Urothelium cell line (cell line): ENCODE data around the gene AMPH.

Source experiments
- DNase-seq: peaks from one replicate; pipeline ENCODE4 v3.0.0; 2011; ENCODE audit warnings: low spot score, mixed read lengths
- FAIRE-seq: peaks from 2 replicates; lab custom pipeline; 2011; peaks lifted over from hg19 to GRCh38; lab: Jason Lieb, UNC

AMPH gene

DNA sequence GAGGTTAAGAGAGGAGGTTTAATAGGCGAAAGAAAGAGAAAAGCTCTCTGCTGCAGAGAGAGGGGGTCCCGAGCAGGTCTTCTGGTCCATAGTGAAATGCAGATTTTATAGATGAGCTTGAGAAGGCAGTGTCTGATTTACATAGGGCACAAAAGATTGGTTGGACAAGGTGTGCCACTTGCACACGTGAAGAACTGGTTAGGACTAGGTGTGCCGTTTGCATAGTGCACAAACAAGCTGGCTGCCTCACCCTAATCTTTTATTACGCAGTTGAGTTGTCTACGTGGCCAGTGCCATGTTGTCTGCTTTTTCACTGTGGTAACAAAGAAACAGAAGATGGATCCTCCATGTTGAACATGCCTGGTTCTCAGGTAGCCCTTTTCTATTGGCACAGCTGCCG lies 82.6 kb downstream of the AMPH start:
- no peak for DNase-seq

DNA sequence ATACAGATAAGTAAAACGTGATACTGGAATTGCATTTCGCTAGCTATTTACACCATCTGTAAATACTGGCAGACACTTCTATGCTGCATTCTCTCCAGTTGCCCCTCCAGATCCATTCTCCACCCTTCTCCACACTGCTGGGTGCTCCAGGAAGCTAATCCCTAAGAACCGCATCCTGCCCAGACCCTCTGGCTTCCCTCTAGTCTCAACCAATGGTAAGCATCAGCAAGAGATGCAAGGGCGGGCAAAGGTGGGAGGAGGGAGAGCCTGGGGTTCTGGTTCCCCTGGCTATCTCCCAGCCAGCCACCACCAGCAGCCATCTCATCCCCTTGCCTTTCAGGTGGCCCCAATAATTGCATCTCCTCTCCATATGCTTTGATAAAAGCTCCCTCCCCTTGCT lies 84.4 kb downstream of the AMPH start:
- FAIRE-seq (no peak), DNase-seq (no peak)

More for the DNA sequence above, 82.6 kb downstream of the AMPH start:
- no peak for FAIRE-seq

DNA sequence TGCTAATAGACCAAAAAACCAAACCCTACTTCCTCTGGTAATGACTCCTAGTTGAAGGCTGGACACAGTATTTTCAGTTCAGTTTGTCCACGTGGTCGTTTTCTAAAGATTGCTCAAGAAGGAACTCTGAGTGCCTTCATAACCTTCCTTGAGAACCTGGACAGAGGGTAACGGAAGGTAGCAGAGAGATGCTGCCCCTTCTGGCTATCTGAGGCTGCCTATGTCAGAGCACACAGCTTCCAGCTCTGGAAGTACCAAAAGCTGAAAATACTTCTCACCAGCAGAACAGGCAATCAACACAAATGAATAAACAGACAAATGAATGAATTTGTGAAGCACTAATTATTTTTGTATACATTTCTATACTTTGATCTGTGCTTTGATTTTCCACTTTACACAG lies 85.2 kb downstream of the AMPH start:
- FAIRE-seq (no peak), DNase-seq (no peak)

DNA sequence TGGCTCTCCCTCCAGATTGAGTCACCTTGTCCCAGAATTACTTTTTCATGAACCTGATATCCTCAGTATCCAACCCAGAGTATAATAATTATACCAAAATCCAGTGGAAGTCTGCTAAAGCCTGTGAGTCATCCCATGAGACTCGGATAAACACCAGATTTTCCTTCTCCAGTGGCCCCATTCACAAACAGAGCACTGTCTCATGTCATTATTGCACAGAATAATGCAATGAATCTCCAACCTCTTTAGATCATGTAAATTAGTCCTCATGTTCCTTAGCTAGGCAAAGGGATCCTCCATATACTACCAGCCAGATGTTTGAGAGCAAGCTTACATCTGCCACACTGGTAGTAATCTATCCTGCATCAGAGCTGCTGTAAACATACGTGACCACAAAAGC lies 89.0 kb downstream of the AMPH start:
- DNase-seq (no peak), FAIRE-seq (peak; percentile 58)

DNA sequence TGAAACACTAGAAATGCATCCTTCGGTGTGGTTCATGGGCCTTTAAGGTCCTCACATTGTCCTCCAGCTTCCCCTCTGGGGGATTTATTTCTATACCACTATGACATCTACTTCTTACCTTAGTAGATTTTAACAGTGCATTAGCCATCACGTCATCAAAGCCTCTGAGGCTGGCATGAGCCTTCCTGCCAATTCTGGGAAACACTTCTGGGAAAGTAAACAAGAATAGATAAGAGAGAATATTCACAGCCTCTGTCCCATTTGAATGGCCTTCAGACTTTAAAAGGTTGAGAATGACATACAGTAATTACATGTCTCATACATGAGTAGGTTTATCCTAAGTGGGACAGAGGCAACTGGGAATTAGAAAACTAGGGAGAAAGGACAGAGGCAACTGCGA lies 89.7 kb downstream of the AMPH start:
- DNase-seq (no peak), FAIRE-seq (no peak)

DNA sequence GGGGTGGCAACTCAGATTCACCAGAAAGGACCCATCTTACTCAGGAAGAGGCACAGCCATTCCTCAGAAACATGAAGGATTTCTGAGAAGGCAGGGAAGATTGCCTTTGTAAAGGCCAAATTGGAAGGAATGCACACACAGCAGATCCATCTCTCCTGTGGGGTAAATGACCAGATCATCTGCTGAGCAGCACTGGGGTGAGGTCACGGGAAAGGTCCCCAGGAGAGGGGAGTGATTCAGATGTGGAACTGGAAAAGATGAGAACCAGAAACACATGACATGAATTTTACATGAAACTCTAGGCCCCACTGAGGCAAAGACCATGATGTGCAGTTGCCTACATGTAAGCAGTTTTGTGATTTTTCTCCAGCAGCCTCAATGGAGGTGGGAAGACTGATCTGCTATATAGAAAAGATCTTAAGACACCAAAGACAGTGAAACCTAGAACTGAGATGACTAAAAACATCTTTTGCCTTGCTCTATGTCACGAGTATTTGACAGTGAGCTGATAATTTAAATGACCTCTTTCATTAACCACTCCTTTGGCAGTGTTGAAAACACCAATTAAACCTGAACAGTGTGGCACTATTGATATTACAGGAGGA lies 91.6 kb downstream of the AMPH start:
- peak; percentile 13 for FAIRE-seq

DNA sequence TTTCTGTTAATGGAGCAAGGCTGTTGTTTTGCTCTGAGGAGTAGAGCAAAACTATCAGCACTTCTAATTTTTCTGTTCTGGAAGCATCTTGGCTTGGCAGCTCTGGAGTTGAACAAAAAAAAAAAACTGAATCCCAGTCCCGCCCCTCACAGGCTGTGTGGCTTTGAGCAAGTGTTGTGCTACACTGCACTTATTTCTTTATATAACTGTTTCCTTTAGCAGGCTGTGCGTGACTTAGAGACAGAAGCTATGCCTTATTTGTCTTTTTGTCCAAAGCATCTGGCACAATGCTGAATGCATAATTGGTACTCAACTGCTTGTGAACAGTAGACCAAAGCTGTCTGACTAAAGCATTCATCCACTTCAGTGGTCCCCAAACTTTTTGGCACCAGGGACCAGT lies 96.1 kb downstream of the AMPH start:
- DNase-seq (no peak), FAIRE-seq (no peak)

More for the DNA sequence above, 91.6 kb downstream of the AMPH start:
- no peak for DNase-seq

DNA sequence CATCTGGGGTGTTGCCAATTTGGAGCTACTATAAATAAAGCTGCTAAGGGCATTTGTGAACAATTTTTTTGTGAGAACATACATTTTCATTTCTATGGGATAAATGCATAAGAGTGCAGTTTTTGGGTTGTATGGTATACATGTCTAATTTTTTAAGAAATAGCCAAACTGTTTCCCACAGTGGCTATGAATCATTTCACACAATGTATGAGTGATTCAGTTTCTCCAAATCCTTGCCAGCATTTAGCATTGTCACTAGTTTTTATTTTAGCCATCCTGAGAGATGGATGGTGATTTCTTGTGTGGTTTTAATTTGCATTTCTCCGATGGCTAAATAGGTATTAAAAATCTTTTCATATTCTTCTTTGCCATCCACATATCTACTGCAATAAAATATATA lies 105.3 kb downstream of the AMPH start:
- FAIRE-seq (no peak), DNase-seq (no peak)

DNA sequence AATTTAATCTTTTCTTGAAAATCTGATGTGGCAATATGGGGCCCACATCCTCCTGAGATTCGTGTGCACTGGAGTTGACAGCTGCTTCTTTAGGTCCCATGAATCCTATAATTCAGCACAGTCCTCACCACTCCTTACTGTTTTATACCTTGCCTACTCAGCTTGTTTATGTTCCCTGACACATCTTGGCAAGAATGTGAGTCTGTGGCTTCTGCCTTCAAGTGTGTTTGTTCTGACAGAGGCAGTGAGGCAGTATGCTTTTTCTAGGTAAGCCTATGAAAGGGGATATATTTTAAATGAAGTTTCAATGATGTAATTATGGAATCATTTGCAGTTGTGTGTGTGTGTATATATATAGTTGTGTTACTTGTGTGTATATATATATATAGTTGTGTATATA lies 106.4 kb downstream of the AMPH start:
- no peak for DNase-seq
- no peak for FAIRE-seq

DNA sequence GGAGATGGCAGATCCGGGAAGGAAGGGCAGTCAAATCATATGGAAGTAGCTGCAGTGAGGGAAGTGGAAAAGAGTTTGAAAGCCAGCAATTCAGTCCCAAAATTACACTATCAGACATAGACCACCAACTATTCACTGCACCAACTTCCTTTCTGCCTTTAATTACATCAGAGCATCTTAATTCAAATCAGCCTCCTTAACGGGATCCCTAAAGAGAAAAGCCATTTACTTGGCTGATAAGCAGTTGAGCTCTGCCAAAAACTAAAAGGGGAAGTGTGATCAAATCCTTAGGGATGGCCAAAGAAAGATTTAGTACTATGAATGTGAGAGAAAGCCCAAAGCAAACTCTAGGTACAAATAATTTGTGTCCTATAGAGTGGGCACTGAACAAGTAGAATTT lies 110.4 kb downstream of the AMPH start:
- no peak for DNase-seq
- FAIRE-seq, result no peak

DNA sequence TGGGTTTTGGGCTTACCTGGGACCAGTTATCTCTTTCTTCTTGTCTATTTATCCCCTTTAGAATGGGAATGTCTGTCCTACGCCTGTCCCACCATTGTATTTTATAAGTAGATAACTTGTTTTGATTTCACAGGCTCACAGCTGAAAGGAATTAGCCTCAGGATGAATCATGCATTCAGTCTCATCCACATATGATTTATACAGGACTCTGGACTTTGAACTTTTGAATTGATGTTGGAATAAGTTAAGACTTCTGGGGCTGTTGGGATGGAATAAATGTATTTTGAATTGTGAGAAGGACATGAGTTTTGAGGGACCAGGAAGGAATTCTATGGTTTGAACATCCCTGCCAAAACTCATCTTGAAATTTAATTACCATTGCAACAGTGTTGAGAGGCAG lies 112.6 kb downstream of the AMPH start:
- no peak for DNase-seq
- no peak for FAIRE-seq

DNA sequence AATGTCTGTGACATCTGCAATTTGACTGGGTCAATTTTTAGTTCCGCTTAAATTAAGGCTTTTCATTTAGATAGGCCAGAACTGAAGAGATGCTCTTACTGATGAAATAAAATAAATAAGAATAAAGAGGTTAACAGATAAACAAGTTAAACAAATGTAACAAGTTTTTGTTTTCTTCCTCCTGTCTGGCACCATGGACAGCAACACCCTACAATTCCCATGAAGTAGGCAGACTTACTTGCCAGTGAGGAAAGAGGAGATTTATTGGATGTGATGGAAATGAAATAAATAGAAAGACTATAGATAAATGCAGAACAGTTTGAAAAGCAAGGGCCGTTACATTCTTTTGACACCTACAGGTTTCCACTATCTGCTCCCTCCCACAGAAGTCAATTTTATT lies 118.5 kb downstream of the AMPH start:
- DNase-seq, result no peak
- no peak for FAIRE-seq

DNA sequence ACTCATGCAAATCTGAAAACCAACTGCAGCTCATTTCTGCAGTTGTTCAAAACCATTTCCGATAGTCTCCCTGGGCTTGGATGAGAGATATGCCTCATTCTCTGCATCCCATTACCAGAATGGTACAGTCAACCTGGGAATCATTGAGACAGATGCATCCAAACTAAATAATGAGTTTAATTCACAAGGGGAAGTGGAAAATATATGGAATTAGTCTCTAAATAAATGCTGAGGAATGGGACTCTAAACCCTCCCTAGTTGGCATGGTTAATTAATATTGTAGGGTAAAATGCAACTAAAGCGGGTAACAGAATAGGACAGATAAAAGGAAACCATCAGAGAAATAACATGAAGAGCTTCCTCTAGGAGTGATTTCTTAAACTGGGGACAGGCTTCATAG lies 118.9 kb downstream of the AMPH start:
- FAIRE-seq, result no peak
- DNase-seq, result no peak

DNA sequence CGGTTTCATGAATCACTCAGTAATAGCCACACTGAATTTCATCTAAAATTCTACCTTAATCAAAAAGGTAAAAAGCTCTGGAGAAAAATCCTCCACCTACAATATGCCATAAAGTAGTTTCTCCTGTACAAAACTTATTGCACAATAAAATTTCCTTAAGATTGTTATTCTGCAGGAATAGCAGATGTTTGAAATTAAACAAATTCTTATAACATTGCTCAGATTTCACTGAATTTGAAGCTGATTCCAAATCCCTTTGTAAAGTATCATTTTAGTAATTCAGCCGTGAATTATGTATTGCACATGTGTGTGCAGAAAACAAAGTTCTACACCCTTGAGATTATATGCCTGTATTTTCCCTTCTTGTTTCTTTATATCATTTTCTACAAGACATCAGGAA lies 123.8 kb downstream of the AMPH start:
- FAIRE-seq, result no peak
- no peak for DNase-seq

DNA sequence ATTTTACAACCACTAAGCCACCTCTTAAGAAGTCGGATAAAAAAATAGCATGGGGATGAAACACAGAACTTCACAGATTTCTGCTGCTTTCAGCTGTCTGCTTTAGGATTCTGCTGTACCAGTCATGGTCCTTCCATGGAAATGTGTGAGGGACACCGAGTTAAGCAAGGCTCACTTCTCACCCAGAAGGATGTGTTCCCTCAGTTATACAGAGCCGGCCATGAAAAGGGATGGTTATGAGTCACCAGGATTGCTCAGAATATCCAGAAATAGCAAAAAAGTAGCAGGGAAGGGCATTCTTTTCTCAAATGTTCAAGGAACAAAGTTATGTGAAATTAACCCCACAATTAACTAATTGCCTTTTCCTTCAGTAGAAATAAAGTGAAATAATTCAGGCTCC lies 124.4 kb downstream of the AMPH start:
- FAIRE-seq (no peak), DNase-seq (peak; percentile 24)

DNA sequence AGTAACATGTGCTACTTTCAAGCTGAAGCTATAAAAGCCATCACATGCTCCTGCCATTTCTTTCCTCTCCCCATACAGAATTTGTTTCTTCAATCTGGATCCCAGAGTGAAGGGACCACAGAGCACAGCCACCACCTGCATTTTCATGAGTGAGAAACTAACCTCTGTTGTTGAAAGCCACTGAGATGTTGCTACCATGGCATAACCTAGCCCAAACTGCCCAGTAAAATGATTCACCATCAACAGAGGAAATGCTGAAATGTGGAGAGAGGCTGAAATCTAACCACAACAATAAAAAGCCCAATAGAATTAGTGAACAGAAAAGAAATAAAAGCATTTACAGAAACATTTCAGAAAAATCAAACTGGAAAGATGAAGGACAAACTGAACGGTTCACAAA lies 125.2 kb downstream of the AMPH start:
- DNase-seq, result no peak
- FAIRE-seq, result peak; percentile 50

DNA sequence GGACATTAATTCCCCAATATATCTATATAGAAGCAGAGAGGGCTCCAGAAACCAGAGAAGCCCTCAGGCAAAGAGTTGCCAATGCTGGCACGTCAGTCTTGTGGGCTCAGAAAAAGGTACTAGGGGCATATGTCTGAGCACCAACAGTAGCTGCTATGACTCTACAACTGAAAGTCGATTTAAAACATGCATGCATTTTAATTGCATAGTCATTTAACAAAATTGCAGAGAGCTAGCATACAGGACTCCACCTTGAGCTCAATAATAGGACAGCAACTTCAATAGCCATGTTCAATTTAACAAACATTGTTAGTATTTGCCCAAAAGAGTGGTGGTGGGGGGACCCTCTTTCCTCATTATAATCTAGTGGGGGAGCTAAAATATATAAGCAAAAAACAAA lies 126.5 kb downstream of the AMPH start:
- FAIRE-seq, result no peak
- DNase-seq, result no peak

DNA sequence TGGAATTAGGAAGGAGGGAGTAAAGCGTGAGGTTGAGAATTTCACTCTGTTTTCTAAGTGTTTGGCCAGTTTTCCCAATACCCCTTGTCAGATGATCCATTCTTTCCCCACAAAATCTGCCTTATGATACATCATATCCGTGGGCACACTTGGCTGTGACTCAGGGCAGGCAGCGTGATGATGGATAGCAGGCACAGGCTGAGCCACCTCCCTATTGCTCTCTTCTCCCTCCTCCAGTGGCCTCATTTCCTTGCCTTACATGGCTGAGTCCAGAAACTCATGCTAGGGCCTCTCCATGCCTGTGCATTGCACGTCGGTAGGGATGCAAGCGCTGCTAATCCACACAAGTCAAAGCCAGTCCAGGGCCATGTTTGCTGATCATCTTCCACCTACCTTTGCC lies 128.3 kb downstream of the AMPH start:
- no peak for FAIRE-seq
- DNase-seq, result no peak

DNA sequence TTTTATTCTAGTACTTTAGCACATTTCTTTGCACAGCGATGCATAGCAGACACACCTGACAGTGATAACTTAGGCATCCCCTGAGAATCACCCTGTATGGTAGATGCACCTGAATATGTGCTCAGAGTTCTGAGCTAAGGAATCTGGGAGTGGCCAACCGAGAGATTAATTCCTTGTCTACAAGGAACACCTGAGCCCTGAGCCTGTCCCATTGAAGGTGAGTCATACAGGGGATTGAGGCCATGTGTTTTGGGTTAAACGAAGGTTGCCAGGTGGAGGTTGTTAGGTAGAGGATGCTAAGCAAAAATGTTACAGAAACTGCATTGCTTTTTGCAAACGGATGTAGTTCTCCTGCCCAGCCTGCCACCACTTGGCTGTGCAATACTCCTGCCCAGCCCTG lies 128.9 kb downstream of the AMPH start:
- DNase-seq (no peak), FAIRE-seq (peak; percentile 84)

DNA sequence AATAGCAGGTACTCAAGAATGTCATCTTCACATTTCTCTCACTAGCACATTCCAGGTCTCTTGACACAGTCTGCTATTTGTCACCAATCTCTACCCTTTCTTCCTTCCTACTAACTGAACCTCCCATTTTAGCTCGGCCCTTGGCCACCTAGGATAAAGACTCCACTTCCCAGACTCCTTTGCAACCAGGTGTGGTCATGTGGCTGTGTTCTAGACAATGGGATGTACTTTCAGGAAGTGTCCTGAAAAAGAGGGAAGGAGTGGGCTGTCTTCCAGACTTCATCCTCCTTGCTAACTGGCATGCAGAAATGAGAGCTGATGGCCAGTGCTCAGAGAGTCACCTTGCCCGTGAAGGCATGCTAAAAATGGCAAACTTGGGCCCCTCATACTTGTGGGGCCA lies 139.2 kb downstream of the AMPH start:
- DNase-seq (no peak), FAIRE-seq (no peak)

DNA sequence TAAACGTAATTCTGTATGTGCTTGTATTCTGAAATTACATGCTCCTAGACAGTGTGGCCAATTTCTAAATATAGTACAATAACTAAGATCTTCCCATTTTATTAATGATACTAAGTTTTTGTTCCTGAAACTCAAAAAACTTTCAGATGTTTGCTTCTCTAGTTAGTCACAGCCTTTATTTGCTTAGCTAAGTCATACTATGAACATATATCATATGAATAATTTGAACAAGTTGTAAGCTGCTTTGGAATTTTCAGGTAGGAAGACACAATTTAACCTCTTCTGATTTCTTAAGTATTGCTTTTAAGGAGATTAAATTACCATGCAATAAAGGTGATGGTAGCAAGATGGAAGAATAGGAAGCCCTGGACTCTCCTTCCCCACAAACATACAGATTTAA lies 148.7 kb downstream of the AMPH start:
- no peak for DNase-seq
- no peak for FAIRE-seq

DNA sequence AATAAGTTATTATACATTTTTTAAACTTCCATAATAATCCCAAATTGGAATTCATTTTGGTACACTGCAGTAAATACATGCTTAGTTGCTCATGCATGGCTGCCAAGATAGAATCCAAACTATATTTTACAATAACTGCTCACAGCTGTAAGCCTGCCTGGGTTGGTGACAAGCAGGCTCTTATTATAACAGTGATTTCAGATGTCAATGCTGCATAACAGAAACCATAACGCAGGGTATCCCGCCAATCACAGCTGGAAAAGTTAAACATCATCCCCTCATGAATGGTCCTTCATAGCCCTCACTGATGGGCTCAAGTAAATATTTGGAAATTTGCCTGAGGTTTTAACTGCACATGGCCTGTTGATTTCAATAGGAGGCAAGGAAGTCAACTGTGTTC lies 149.8 kb downstream of the AMPH start:
- FAIRE-seq, result no peak
- no peak for DNase-seq

DNA sequence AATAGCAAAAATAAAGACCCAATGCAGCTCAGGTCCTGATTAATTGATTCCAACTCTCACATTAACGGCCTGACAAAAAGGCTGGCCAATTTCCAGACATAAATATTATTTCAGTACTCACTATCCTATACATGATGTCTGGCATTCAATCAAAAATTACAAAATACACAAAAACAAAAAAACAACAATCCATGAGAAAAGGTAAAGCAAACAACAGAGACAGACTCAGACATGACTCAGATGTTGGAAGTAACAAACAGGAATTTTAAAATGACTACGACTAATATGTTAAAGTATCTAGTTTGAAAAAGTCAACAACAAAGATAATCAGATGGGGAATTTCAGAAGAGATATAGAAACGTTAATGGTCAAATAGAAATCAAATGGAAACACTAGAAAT lies 152.8 kb downstream of the AMPH start:
- DNase-seq, result no peak
- FAIRE-seq, result no peak

DNA sequence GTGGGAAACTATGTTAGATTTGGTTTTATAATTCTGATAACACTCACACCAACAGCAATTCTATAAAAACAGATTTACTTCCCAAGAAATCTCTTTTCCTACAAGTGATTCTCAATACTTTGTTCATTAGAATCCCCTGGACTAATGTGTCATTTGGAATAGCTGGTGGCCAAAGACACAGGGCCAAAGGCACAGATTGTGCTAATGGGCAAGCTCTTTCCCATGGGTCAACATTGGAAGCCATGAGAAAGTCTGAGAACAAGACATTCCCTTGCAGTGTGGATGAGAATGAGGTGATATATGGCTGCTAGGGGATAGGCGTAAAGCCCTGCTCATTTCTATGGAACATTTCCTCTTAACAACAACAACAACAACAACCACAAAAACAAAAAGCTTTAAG lies 153.8 kb downstream of the AMPH start:
- DNase-seq, result no peak
- no peak for FAIRE-seq
